IMR-90 (cell line): ENCODE results near the gene PALLD. TPM values are rescaled to one million over a fixed set of nuclear protein-coding genes. Genes with fewer than 3 reads are reported as not detected.
"Not testable (repeated sequence)": the region's sequence is repeated elsewhere in the genome, so short reads cannot be mapped to it uniquely, and the experiment has no call there.

Experiments used
- ATAC-seq: fragments of 200-7000 bp; cut with Tn5 transposase; 2 replicates; pipeline ENCODE4 v1.9.1; 2020; ENCODE audit warnings: low read depth, mild to moderate bottlenecking, moderate library complexity
- Bru-seq: library from RNA; stranded (reverse); fragments of 400-500 nt; gene quantifications from one replicate; lab custom pipeline; 2021; lab: Mats Ljungman, UMichigan
- BruChase-seq, 2 experiments: library from RNA; stranded (reverse); fragments of 400-500 nt; gene quantifications; one replicate each; lab custom pipeline; 2021; lab: Mats Ljungman, UMichigan
- BruUV-seq: library from RNA; stranded (reverse); fragments of 400-500 nt; replicated peaks from 2 replicates; lab custom pipeline; 2021; lab: Mats Ljungman, UMichigan
- CTCF ChIA-PET: fragments of 300-600 bp; formaldehyde crosslinking; extraction: SDS; loops from one replicate; lab custom pipeline; 2021; ENCODE audit warnings: antibody characterized with exemption; lab: Yijun Ruan, JAX
- POLR2A ChIA-PET: fragments of 300-600 bp; sonication (Branson Sonifier 250); formaldehyde crosslinking; loops from one replicate; lab custom pipeline; 2022; ENCODE audit warnings: antibody characterized with exemption; ENCODE audit not compliant: unreplicated experiment; lab: Charles Lee
- DNase-seq: peaks from one replicate; pipeline ENCODE4 v3.0.0; 2013
- H2AFZ ChIP-seq: replicated peaks from 2 replicates; pipeline ENCODE3; 2013; ENCODE audit warnings: low read length, mild to moderate bottlenecking; ENCODE audit not compliant: poor library complexity
- H2AK5ac ChIP-seq: 2 replicates; pipeline ENCODE4 v1.6.1; 2013; ENCODE audit warnings: low read depth, low read length, inconsistent platforms
- H2AK9ac ChIP-seq: replicated peaks from 2 replicates; pipeline ENCODE3; 2013; ENCODE audit warnings: mild to moderate bottlenecking, low read depth, low read length, moderate library complexity; ENCODE audit not compliant: poor library complexity
- H2BK120ac ChIP-seq: 2 replicates; pipeline ENCODE4 v1.6.1; 2013; ENCODE audit warnings: low read depth, low read length, inconsistent platforms
- H2BK15ac ChIP-seq: 3 replicates; pipeline ENCODE4 v1.6.1; 2013; ENCODE audit warnings: low read depth, low read length, inconsistent platforms
- H2BK20ac ChIP-seq: 2 replicates; pipeline ENCODE4 v1.6.1; 2013; ENCODE audit warnings: low read depth, mild to moderate bottlenecking, inconsistent platforms, low read length, moderate library complexity
- H2BK5ac ChIP-seq: 2 replicates; pipeline ENCODE4 v1.6.1; 2013; ENCODE audit warnings: mild to moderate bottlenecking, low read depth, low read length, inconsistent platforms; ENCODE audit not compliant: poor library complexity, severe bottlenecking
- H3K14ac ChIP-seq: replicated peaks from 2 replicates; pipeline ENCODE4 v1.6.1; 2013; ENCODE audit warnings: low read depth, low read length, inconsistent platforms
- H3K18ac ChIP-seq: 2 replicates; pipeline ENCODE4 v1.6.1; 2013; ENCODE audit warnings: low read depth, low read length, control low read depth
- H3K23ac ChIP-seq: 2 replicates; pipeline ENCODE4 v1.6.1; 2013; ENCODE audit warnings: low read depth, low read length, inconsistent platforms
- H3K27ac ChIP-seq: 2 replicates; pipeline ENCODE4 v1.5.1; 2013; ENCODE audit warnings: mild to moderate bottlenecking, control low read depth, low read length; ENCODE audit not compliant: insufficient read depth
- H3K27me3 ChIP-seq: 2 replicates; pipeline ENCODE4 v1.6.1; 2013; ENCODE audit warnings: low read length; ENCODE audit not compliant: control insufficient read depth, insufficient read depth
- H3K36me3 ChIP-seq: 2 replicates; pipeline ENCODE4 v1.6.1; 2013; ENCODE audit warnings: low read length, mixed read lengths; ENCODE audit not compliant: control insufficient read depth, insufficient read depth
- H3K4ac ChIP-seq: 2 replicates; pipeline ENCODE4 v1.6.1; 2013; ENCODE audit warnings: low read depth, low read length, inconsistent platforms
- H3K4me1 ChIP-seq: 2 replicates; pipeline ENCODE4 v1.6.1; 2013; ENCODE audit warnings: low read length, mixed read lengths; ENCODE audit not compliant: control insufficient read depth, insufficient read depth
- H3K4me2 ChIP-seq: 2 replicates; pipeline ENCODE4 v1.6.1; 2013; ENCODE audit warnings: low read depth, mild to moderate bottlenecking, control low read depth, low read length, moderate library complexity
- H3K4me3 ChIP-seq: 2 replicates; pipeline ENCODE4 v1.5.1; 2013; ENCODE audit warnings: low read depth, mild to moderate bottlenecking, control low read depth, low read length, moderate library complexity; ENCODE audit not compliant: insufficient read depth
- H3K56ac ChIP-seq: 2 replicates; pipeline ENCODE4 v1.6.1; 2013; ENCODE audit warnings: low read length, inconsistent platforms; ENCODE audit not compliant: insufficient read depth; ENCODE audit errors: extremely low read depth
- H3K79me1 ChIP-seq, 2 experiments: 2 replicates each; pipeline ENCODE4 v1.6.1; 2013; ENCODE audit warnings: low read length in 2 of 2, inconsistent platforms in 1 of 2, low read depth in 1 of 2
- H3K9ac ChIP-seq: 2 replicates; pipeline ENCODE4 v1.6.1; 2013; ENCODE audit warnings: low read depth, low read length, control low read depth
- H3K9me1 ChIP-seq: 2 replicates; pipeline ENCODE4 v1.6.1; 2013; ENCODE audit warnings: low read length, inconsistent platforms; ENCODE audit not compliant: insufficient read depth
- H3K9me3 ChIP-seq: 2 replicates; pipeline ENCODE4 v1.6.1; 2013; ENCODE audit warnings: low read length; ENCODE audit not compliant: control insufficient read depth, insufficient read depth
- H4K20me1 ChIP-seq: 2 replicates; pipeline ENCODE4 v1.6.1; 2013; ENCODE audit warnings: low read length, inconsistent platforms; ENCODE audit not compliant: insufficient read depth
- H4K5ac ChIP-seq: 2 replicates; pipeline ENCODE4 v1.6.1; 2013; ENCODE audit warnings: mild to moderate bottlenecking, low read depth, low read length, control low read depth
- H4K8ac ChIP-seq, 2 experiments: 2 replicates each; pipeline ENCODE4 v1.6.1; 2013; ENCODE audit warnings: low read depth in 2 of 2, low read length in 2 of 2, control low read depth in 1 of 2, inconsistent platforms in 1 of 2
- H4K91ac ChIP-seq: 2 replicates; pipeline ENCODE4 v1.6.1; 2013; ENCODE audit warnings: low read depth, low read length, inconsistent platforms; ENCODE audit not compliant: insufficient read depth
- CEBPB ChIP-seq: IDR thresholded peaks from 2 replicates; pipeline ENCODE4 v1.6.1; 2012; ENCODE audit warnings: low read depth, low read length, improper control_type of control experiment
- CHD1 ChIP-seq: IDR thresholded peaks from 2 replicates; pipeline ENCODE4 v1.6.1; 2012; ENCODE audit warnings: low read depth, low read length, improper control_type of control experiment
- FOS ChIP-seq: fragments of 150-350 bp; IDR thresholded peaks from 2 replicates; pipeline ENCODE4 v1.6.1; 2016; ENCODE audit warnings: low read depth, low read length
- MAFK ChIP-seq: IDR thresholded peaks from 2 replicates; pipeline ENCODE4 v1.6.1; 2012; ENCODE audit warnings: low read depth, low read length, improper control_type of control experiment
- NFE2L2 ChIP-seq: fragments of 150-350 bp; IDR thresholded peaks from 2 replicates; pipeline ENCODE4 v1.6.1; 2016; ENCODE audit warnings: low read depth, mild to moderate bottlenecking, low read length
- RAD21 ChIP-seq: IDR thresholded peaks from 2 replicates; pipeline ENCODE4 v1.6.1; 2012; ENCODE audit warnings: low read length, improper control_type of control experiment
- RFX5 ChIP-seq: IDR thresholded peaks from 2 replicates; pipeline ENCODE4 v1.8.0; 2012; ENCODE audit warnings: low read depth, mild to moderate bottlenecking, low read length, moderate library complexity
- WGBS, 2 experiments: methylation state at CpG; one replicate each; pipeline versions ENCODE4 v1.1.5 to v1.1.7; 2013; ENCODE audit warnings: missing lambda C conversion rate in 2 of 2; ENCODE audit not compliant: insufficient read length in 1 of 2; ENCODE audit errors: extremely low coverage in 2 of 2; 5-methylcytosine and 5-hydroxymethylcytosine counted together
- dilution Hi-C: fragments of 300-500 bp; cut with HindIII; formaldehyde crosslinking; loops from one replicate; pipeline ENCODE4 v1.14.3; 2018; ENCODE audit warnings: low sequenced_read_pairs; ENCODE audit not compliant: unreplicated experiment
- in situ Hi-C: fragments of 300-500 bp; cut with MboI; formaldehyde crosslinking; loops from 3 replicates; pipeline ENCODE4 v1.14.3; 2019; ENCODE audit warnings: low sequenced_read_pairs, inconsistent platforms, mixed read lengths
- intact Hi-C: fragments of 100-400 bp; cut with micrococcal nuclease; formaldehyde crosslinking; loops from 2 replicates; pipeline ENCODE4 v1.10.0; 2022
- long read RNA-seq: library from polyadenylated mRNA; unstranded; transcript quantifications from one replicate; pipeline ENCODE4 v2.0.0, GENCODE V29; 2021; ENCODE audit not compliant: unreplicated experiment
- polyA plus RNA-seq, 3 experiments: library from polyadenylated mRNA; depleted of rRNA; stranded (reverse); fragments of >200 nt; gene quantifications; 2 replicates each; pipeline ENCODE4 v1.2.3, GENCODE V29; 2012; ENCODE audit warnings: low replicate concordance in 1 of 3
- total RNA-seq: library from RNA; depleted of rRNA; stranded (reverse); fragments of >200 nt; gene quantifications from 2 replicates; pipeline ENCODE4 v1.2.3, GENCODE V29; 2012; rRNA removed

Gene PALLD
- 91.9 and 112 TPM in 2 replicates for total RNA-seq
- polyA plus RNA-seq (2012; rRNA removed), result 71.0 and 91.0 TPM in 2 replicates
- polyA plus RNA-seq (2012; cell fraction: cytosol; rRNA removed), result 44.9 and 48.4 TPM in 2 replicates
- polyA plus RNA-seq (2012; cell fraction: nucleus; rRNA removed; ENCODE audit: low replicate concordance), result 75.8 and 98.2 TPM in 2 replicates
- Bru-seq, nascent RNA, result percentile 94 among the genes with signal in this experiment
- BruChase-seq, experiment 1, labeled RNA remaining after a 6-hour chase, result percentile 84 among the genes with signal in this experiment
- percentile 78 among the genes with signal in this experiment for BruChase-seq, experiment 2, labeled RNA remaining after a 2-hour chase
- long read RNA-seq, full-length matches to known transcripts, result 217 of 575 reads
- long read RNA-seq, partial matches to known transcripts, result 308 of 575 reads
- long read RNA-seq, other reads (novel, unspliced or antisense), result 50 of 575 reads

GRCh38 chr4:168496834-168497233 lies at the start of gene PALLD:
TSS of gene PALLD (plus strand) at chr4:168497052.
- dilution Hi-C loops, result no loop called here
- intact Hi-C loops, result no loop called here
- H4K91ac ChIP-seq, result no peak within 1 kb of the TSS

DNA sequence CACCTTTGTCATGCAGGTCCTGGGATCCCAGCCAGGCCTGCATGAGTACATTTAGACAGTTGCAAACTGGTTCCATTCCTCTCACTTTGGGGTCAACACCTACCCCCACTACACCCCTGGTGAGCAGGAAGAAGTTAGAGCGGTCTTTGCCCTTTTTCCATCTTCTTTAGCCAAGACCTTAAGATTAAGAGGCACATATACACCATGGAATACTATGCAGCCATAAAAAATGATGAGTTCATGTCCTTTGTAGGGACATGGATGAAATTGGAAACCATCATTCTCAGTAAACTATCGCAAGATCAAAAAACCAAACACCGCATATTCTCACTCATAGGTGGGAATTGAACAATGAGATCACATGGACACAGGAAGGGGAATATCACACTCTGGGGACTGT lies 47.8 kb upstream of the PALLD start:
- POLR2A ChIA-PET, H3K9me1 ChIP-seq, H2BK15ac ChIP-seq, H3K27ac ChIP-seq, intact Hi-C loops, H3K79me1 ChIP-seq, H3K4me1 ChIP-seq, H2BK120ac ChIP-seq, ATAC-seq, H3K23ac ChIP-seq, H3K4me3 ChIP-seq, CTCF ChIA-PET, DNase-seq, H2BK5ac ChIP-seq, dilution Hi-C loops, in situ Hi-C loops, H4K20me1 ChIP-seq, BruUV-seq, H3K9ac ChIP-seq, H3K9me3 ChIP-seq, H3K4me2 ChIP-seq, H3K27me3 ChIP-seq, H2AK5ac ChIP-seq, H4K5ac ChIP-seq, H2AK9ac ChIP-seq, H3K18ac ChIP-seq, H2AFZ ChIP-seq, H2BK20ac ChIP-seq, H4K8ac ChIP-seq, H3K36me3 ChIP-seq, H3K14ac ChIP-seq, H4K91ac ChIP-seq, H3K4ac ChIP-seq, H3K56ac ChIP-seq: not testable (repeated sequence)
- no CpG with 5 or more reads among the region's 3 CpGs for WGBS, 2 experiments

More at GRCh38 chr4:168496834-168497233, at the start of gene PALLD:
- Histone ChIP-seq H4K5ac (no peak within 1 kb of the TSS), H3K4me1 (no peaks in the 10 kb centered on the region; the same call in 1 of the 2 replicates), H3K4me3 (no peak within 1 kb of the TSS), H4K8ac (no peak within 1 kb of the TSS), H3K79me1 (no peaks in the 10 kb centered on the region), H4K20me1 (no peaks in the 10 kb centered on the region), H3K23ac (no peak within 1 kb of the TSS), H3K9me1 (no peaks in the 10 kb centered on the region; the same call in 1 of the 2 replicates), H3K9ac (no peak within 1 kb of the TSS), H3K36me3 (no peaks in the 10 kb centered on the region), H2AK5ac (no peak within 1 kb of the TSS), H2BK5ac (no peak within 1 kb of the TSS), H2BK120ac (no peak within 1 kb of the TSS), H2AK9ac (no peak within 1 kb of the TSS), H2AFZ (no peak within 1 kb of the TSS), H3K18ac (no peak within 1 kb of the TSS; the same call in 1 of the 2 replicates), H3K27me3 (no peaks in the 10 kb centered on the region), H3K4ac (no peak within 1 kb of the TSS), H3K14ac (no peak within 1 kb of the TSS), H2BK15ac (no peak within 1 kb of the TSS), H3K27ac (no peak within 1 kb of the TSS), H3K56ac (no peak within 1 kb of the TSS), H3K4me2 (no peak within 1 kb of the TSS; the same call in 1 of the 2 replicates), H3K9me3 (no peaks in the 10 kb centered on the region), H2BK20ac (no peak within 1 kb of the TSS)
- BruUV-seq, result no TSS peak
- ATAC-seq, result peak; percentile 77
- DNase-seq, result peak; percentile 60
- no CpG with 5 or more reads among the region's 5 CpGs for WGBS, 2 experiments
- no peak for TF ChIP-seq NFE2L2
- no peak for TF ChIP-seq RAD21
- TF ChIP-seq CHD1, result no peak
- no peak for TF ChIP-seq FOS
- no peak for TF ChIP-seq CEBPB
- TF ChIP-seq MAFK, result no peak
- no peak for TF ChIP-seq RFX5
- in situ Hi-C loops, result no loop called here
- CTCF ChIA-PET, result interaction anchor here (1.6 kb wide), 1 partner anchor 10 kb away, joined by 3 read pairs; no protein-coding TSS in a partner anchor
- POLR2A ChIA-PET, result no interaction called here
